HepG2 (cell line): ENCODE data around the gene SYNE3. TPM values are rescaled to one million over a fixed set of nuclear protein-coding genes. Genes with fewer than 3 reads are reported as not detected.
A peak's percentile ranks its signal among the peaks of the same experiment; 100 is the strongest.

Experiments
- ARID2 ChIP-seq: sonication (generic); formaldehyde crosslinking; IDR thresholded peaks from 2 replicates; pipeline ENCODE4 v1.8.1; 2022; ENCODE audit warnings: mild to moderate bottlenecking, missing genetic modification reagents, borderline replicate concordance
- KMT2B ChIP-seq: IDR thresholded peaks from 2 replicates; pipeline ENCODE4 v1.6.1; 2016; ENCODE audit warnings: missing genetic modification reagents, missing compliant biosample characterization
- SP4 ChIP-seq: sonication (generic); formaldehyde crosslinking; IDR thresholded peaks from 2 replicates; pipeline ENCODE4 v1.8.1; 2023; ENCODE audit warnings: mild to moderate bottlenecking, missing genetic modification reagents
- ZNF124 ChIP-seq: sonication (generic); formaldehyde crosslinking; IDR thresholded peaks from 2 replicates; pipeline ENCODE4 v1.4.0; 2020; ENCODE audit warnings: missing genetic modification reagents
- ZNF235 ChIP-seq: sonication (generic); formaldehyde crosslinking; IDR thresholded peaks from 2 replicates; pipeline ENCODE4 v1.8.1; 2023; ENCODE audit warnings: mild to moderate bottlenecking, missing genetic modification reagents, borderline replicate concordance
- ZNF296 ChIP-seq: sonication (generic); formaldehyde crosslinking; conservative IDR thresholded peaks from 2 replicates; pipeline ENCODE4 v1.5.0; 2020; ENCODE audit warnings: mild to moderate bottlenecking, missing genetic modification reagents
- ZNF33A ChIP-seq: sonication (generic); formaldehyde crosslinking; IDR thresholded peaks from 2 replicates; pipeline ENCODE4 v1.5.1; 2020; ENCODE audit warnings: missing genetic modification reagents, mild to moderate bottlenecking, moderate library complexity, borderline replicate concordance
- ZNF496 ChIP-seq: sonication (generic); formaldehyde crosslinking; IDR thresholded peaks from 2 replicates; pipeline ENCODE4 v1.8.1; 2023; ENCODE audit warnings: mild to moderate bottlenecking, moderate library complexity, missing genetic modification reagents; ENCODE audit not compliant: insufficient replicate concordance
- ZNF572 ChIP-seq: sonication (generic); formaldehyde crosslinking; IDR thresholded peaks from 2 replicates; pipeline ENCODE4 v1.5.1; 2020; ENCODE audit warnings: mild to moderate bottlenecking, missing genetic modification reagents
- ZNF652 ChIP-seq: IDR thresholded peaks from 2 replicates; pipeline ENCODE4 v1.6.1; 2016; ENCODE audit warnings: low read depth, borderline replicate concordance
- ZNF766 ChIP-seq: sonication (generic); formaldehyde crosslinking; IDR thresholded peaks from 2 replicates; pipeline ENCODE4 v1.5.0; 2020; ENCODE audit warnings: missing genetic modification reagents, borderline replicate concordance
- ZNF792 ChIP-seq: IDR thresholded peaks from 2 replicates; pipeline ENCODE4 v1.6.1; 2016
- ZZZ3 ChIP-seq: sonication (generic); formaldehyde crosslinking; IDR thresholded peaks from 2 replicates; pipeline ENCODE4 v1.4.0; 2020; ENCODE audit warnings: missing genetic modification reagents, mild to moderate bottlenecking, borderline replicate concordance
- polyA plus RNA-seq, 8 experiments: library from polyadenylated mRNA; depleted of rRNA in 3 of 8; stranded (reverse) in 7 of 8; unstranded in 1 of 8; fragments of >200 nt; fragmentation: Illumina TruSeq in 4 of 8; extraction: Trizol in 4 of 8; gene quantifications; 2 replicates each; pipeline versions ENCODE4 v1.2.1 to v1.2.3, GENCODE V29; 2011 to 2016; ENCODE audit warnings: low read depth in 4 of 8, missing spikeins in 1 of 8, mixed read lengths in 1 of 8; ENCODE audit not compliant: insufficient read depth in 1 of 8
- total RNA-seq, 5 experiments: library from RNA; depleted of rRNA; stranded (reverse); fragments of >200 nt; fragmentation: Illumina TruSeq; extraction: Trizol; gene quantifications; 2 replicates each; pipeline ENCODE4 v1.2.3, GENCODE V29; 2016; ENCODE audit warnings: low read depth in 1 of 5
- TF ChIP-seq, protein P1 (sequence below): sonication (generic); formaldehyde crosslinking; IDR thresholded peaks from 2 replicates; pipeline ENCODE4 v1.5.0; 2020; ENCODE audit warnings: mild to moderate bottlenecking, missing genetic modification reagents, borderline replicate concordance
- TF ChIP-seq, protein P2 (sequence below): sonication (generic); formaldehyde crosslinking; IDR thresholded peaks from 2 replicates; pipeline ENCODE4 v1.4.0; 2020; ENCODE audit warnings: missing genetic modification reagents
- TF ChIP-seq, protein P3 (sequence below): sonication (generic); formaldehyde crosslinking; IDR thresholded peaks from 2 replicates; pipeline ENCODE4 v1.5.0; 2020; ENCODE audit warnings: missing genetic modification reagents
- TF ChIP-seq, protein P4 (sequence below): sonication (generic); formaldehyde crosslinking; IDR thresholded peaks from 2 replicates; pipeline ENCODE4 v1.5.0; 2020; ENCODE audit warnings: missing genetic modification reagents, mild to moderate bottlenecking, borderline replicate concordance
- TF ChIP-seq, protein P5 (sequence below): sonication (generic); formaldehyde crosslinking; IDR thresholded peaks from 2 replicates; pipeline ENCODE4 v1.5.1; 2020; ENCODE audit warnings: mild to moderate bottlenecking, moderate library complexity, missing genetic modification reagents

The SYNE3 gene
- total and polyA plus RNA-seq, 2 of the 13 experiments (the other 11 are each of a cell fraction or from before 2014, with no cell fraction given) = 7.8 to 8.0 TPM

DNA sequence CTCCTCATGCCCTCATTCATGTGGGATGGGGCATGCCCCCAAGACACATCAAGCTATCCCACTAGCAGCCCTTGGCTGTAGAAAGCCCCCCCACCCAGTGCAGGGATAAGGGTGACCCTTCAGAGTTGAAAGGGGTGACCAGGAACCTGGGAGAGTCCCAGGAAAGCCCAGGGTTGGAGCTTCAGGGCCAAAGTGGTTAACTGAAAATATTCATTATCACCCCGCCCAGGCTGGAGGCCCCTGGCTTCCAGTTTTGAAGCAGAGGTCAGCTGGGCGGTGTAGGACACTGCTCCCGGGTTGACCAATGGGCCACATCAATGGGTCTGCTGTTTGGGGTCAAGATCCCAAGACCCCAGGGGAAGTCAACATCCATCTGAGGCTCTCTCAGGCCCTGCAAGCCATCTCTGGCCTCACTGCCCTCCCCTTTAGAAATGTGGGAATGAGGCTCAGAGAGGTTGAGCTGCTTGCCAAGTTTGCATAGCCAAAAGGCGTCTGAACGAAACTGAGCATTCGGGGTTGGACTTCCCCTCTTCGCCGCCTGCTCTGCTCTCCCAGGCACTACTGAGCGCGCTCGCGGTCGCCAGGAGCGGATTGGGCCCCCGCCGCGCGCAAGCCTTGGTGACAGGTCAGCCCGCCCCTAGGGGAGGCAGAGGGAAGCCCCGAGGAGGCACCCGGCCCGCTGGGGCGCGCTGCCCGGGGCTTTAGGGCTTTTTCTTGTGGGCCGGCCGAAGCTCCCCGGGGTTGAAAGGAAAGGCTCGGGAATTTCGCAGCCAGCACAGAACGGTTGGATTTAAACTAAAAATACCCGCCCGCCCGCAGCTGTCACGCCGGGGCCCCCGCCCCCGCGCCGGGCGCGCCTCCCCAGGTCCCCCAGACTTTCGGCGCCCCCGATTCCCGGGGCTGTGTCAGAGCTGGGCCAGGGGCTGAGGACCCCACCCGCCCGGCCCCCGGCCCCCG, 576 bp downstream of the SYNE3 start (continued):
- TF ChIP-seq, protein P1, sequence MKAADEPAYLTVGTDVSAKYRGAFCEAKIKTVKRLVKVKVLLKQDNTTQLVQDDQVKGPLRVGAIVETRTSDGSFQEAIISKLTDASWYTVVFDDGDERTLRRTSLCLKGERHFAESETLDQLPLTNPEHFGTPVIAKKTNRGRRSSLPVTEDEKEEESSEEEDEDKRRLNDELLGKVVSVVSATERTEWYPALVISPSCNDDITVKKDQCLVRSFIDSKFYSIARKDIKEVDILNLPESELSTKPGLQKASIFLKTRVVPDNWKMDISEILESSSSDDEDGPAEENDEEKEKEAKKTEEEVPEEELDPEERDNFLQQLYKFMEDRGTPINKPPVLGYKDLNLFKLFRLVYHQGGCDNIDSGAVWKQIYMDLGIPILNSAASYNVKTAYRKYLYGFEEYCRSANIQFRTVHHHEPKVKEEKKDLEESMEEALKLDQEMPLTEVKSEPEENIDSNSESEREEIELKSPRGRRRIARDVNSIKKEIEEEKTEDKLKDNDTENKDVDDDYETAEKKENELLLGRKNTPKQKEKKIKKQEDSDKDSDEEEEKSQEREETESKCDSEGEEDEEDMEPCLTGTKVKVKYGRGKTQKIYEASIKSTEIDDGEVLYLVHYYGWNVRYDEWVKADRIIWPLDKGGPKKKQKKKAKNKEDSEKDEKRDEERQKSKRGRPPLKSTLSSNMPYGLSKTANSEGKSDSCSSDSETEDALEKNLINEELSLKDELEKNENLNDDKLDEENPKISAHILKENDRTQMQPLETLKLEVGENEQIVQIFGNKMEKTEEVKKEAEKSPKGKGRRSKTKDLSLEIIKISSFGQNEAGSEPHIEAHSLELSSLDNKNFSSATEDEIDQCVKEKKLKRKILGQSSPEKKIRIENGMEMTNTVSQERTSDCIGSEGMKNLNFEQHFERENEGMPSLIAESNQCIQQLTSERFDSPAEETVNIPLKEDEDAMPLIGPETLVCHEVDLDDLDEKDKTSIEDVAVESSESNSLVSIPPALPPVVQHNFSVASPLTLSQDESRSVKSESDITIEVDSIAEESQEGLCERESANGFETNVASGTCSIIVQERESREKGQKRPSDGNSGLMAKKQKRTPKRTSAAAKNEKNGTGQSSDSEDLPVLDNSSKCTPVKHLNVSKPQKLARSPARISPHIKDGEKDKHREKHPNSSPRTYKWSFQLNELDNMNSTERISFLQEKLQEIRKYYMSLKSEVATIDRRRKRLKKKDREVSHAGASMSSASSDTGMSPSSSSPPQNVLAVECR (CRISPR knock-in tag) = peak; percentile 35; the same call in 1 of the 2 replicates
- no peak for TF ChIP-seq ZNF33A (CRISPR knock-in tag)
- 0 out of 2 replicates have a peak, but pooled peaks have one; percentile 28 for TF ChIP-seq ZNF766 (CRISPR knock-in tag)
- TF ChIP-seq, protein P2, sequence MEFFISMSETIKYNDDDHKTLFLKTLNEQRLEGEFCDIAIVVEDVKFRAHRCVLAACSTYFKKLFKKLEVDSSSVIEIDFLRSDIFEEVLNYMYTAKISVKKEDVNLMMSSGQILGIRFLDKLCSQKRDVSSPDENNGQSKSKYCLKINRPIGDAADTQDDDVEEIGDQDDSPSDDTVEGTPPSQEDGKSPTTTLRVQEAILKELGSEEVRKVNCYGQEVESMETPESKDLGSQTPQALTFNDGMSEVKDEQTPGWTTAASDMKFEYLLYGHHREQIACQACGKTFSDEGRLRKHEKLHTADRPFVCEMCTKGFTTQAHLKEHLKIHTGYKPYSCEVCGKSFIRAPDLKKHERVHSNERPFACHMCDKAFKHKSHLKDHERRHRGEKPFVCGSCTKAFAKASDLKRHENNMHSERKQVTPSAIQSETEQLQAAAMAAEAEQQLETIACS (CRISPR knock-in tag) = peak; percentile 68; the same call in 1 of the 2 replicates
- TF ChIP-seq ARID2 = no peak
- no peak for TF ChIP-seq ZNF572 (CRISPR knock-in tag)
- no peak for TF ChIP-seq ZNF296
- TF ChIP-seq ZNF496 = no peak
- no peak for TF ChIP-seq KMT2B
- no peak for TF ChIP-seq ZZZ3 (CRISPR knock-in tag)
- 0 out of 2 replicates have a peak, but pooled peaks have one; percentile 19 for TF ChIP-seq ZNF124 (CRISPR knock-in tag)
- TF ChIP-seq, protein P3, sequence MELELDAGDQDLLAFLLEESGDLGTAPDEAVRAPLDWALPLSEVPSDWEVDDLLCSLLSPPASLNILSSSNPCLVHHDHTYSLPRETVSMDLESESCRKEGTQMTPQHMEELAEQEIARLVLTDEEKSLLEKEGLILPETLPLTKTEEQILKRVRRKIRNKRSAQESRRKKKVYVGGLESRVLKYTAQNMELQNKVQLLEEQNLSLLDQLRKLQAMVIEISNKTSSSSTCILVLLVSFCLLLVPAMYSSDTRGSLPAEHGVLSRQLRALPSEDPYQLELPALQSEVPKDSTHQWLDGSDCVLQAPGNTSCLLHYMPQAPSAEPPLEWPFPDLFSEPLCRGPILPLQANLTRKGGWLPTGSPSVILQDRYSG = no peak
- peak; percentile 21; the same call in 1 of the 2 replicates for TF ChIP-seq SP4 (CRISPR knock-in tag)
- TF ChIP-seq, protein P4, sequence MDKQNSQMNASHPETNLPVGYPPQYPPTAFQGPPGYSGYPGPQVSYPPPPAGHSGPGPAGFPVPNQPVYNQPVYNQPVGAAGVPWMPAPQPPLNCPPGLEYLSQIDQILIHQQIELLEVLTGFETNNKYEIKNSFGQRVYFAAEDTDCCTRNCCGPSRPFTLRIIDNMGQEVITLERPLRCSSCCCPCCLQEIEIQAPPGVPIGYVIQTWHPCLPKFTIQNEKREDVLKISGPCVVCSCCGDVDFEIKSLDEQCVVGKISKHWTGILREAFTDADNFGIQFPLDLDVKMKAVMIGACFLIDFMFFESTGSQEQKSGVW = no peak
- TF ChIP-seq ZNF235 (CRISPR knock-in tag) = no peak
- TF ChIP-seq ZNF652 (CRISPR knock-in tag) = no peak
- TF ChIP-seq, protein P5, sequence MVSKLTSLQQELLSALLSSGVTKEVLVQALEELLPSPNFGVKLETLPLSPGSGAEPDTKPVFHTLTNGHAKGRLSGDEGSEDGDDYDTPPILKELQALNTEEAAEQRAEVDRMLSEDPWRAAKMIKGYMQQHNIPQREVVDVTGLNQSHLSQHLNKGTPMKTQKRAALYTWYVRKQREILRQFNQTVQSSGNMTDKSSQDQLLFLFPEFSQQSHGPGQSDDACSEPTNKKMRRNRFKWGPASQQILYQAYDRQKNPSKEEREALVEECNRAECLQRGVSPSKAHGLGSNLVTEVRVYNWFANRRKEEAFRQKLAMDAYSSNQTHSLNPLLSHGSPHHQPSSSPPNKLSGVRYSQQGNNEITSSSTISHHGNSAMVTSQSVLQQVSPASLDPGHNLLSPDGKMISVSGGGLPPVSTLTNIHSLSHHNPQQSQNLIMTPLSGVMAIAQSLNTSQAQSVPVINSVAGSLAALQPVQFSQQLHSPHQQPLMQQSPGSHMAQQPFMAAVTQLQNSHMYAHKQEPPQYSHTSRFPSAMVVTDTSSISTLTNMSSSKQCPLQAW (CRISPR knock-in tag) = no peak
- TF ChIP-seq ZNF792 (CRISPR knock-in tag) = no peak
